NCI-H69 (cell line): Measurements from ENCODE around the gene KIF3C.
A peak's percentile ranks its signal among the peaks of the same experiment; 100 is the strongest.
"Not testable (repeated sequence)": the region's sequence is repeated elsewhere in the genome, so short reads cannot be mapped to it uniquely, and the experiment has no call there.

Experiments
- DNase-seq: peaks from one replicate; lab custom pipeline; 2025; lab: John Stamatoyannopoulos, UW

The KIF3C gene

GRCh38 chr2:25960920-25961319 is 21.4 kb downstream of the KIF3C start:
- DNase-seq = no peak

- DNase-seq = peak; percentile 53
These were observed 21.9 kb downstream of the KIF3C start for GRCh38 chr2:25960396-25960795.

GRCh38 chr2:25958611-25959010 is 23.7 kb downstream of the KIF3C start:
- not testable (repeated sequence) for DNase-seq

GRCh38 chr2:25957743-25958142 is 24.6 kb downstream of the KIF3C start:
- DNase-seq = no peak

- DNase-seq = no peak
These were observed 26.3 kb downstream of the KIF3C start for GRCh38 chr2:25955869-25956535.

GRCh38 chr2:25955036-25955435 is 27.3 kb downstream of the KIF3C start:
- no peak for DNase-seq

GRCh38 chr2:25954199-25954752 is 28.0 kb downstream of the KIF3C start:
- DNase-seq = no peak

- peak; percentile 79 for DNase-seq
These were observed 31.2 kb downstream of the KIF3C start for GRCh38 chr2:25951071-25951547.

GRCh38 chr2:25948437-25948836 is 33.9 kb downstream of the KIF3C start:
- DNase-seq = no peak

GRCh38 chr2:25941042-25941441 is 41.3 kb downstream of the KIF3C start:
- DNase-seq = no peak

- DNase-seq = no peak
These were observed 43.0 kb downstream of the KIF3C start for GRCh38 chr2:25939257-25939668.

GRCh38 chr2:25938345-25938744 is 44.0 kb downstream of the KIF3C start:
- DNase-seq = no peak

- DNase-seq = no peak
These were observed 45.3 kb downstream of the KIF3C start for GRCh38 chr2:25936889-25937545.

- no peak for DNase-seq
These were observed 48.7 kb downstream of the KIF3C start for GRCh38 chr2:25933622-25934021.

- DNase-seq = no peak
These were observed 52.4 kb downstream of the KIF3C start for GRCh38 chr2:25929789-25930473.

- DNase-seq = no peak
These were observed 53.6 kb downstream of the KIF3C start for GRCh38 chr2:25928668-25929067.

GRCh38 chr2:25926984-25927756 is 55.1 kb downstream of the KIF3C start:
- DNase-seq = no peak

- no peak for DNase-seq
These were observed 59.8 kb downstream of the KIF3C start for GRCh38 chr2:25922501-25922900.

GRCh38 chr2:25920786-25921415 is 61.4 kb downstream of the KIF3C start:
- DNase-seq = no peak

GRCh38 chr2:25920336-25920735 is 62.0 kb downstream of the KIF3C start:
- no peak for DNase-seq

- DNase-seq = no peak
These were observed 64.5 kb downstream of the KIF3C start for GRCh38 chr2:25917832-25918231.
